Stimulated activated CD4-positive, alpha-beta T cell treated with anti-CD3 and anti-CD28 coated beads, TNF-alpha, amount 100 ng/mL, for 4 hours (primary cell): ENCODE results near the gene MAMDC2.
"Not testable (repeated sequence)": the region's sequence is repeated elsewhere in the genome, so short reads cannot be mapped to it uniquely, and the experiment has no call there.

Experiments
- DNase-seq, 3 experiments: peaks; one replicate each; pipeline ENCODE4 v3.0.0-alpha.2; 2020; ENCODE audit warnings: low read depth in 3 of 3

MAMDC2 gene

DNA sequence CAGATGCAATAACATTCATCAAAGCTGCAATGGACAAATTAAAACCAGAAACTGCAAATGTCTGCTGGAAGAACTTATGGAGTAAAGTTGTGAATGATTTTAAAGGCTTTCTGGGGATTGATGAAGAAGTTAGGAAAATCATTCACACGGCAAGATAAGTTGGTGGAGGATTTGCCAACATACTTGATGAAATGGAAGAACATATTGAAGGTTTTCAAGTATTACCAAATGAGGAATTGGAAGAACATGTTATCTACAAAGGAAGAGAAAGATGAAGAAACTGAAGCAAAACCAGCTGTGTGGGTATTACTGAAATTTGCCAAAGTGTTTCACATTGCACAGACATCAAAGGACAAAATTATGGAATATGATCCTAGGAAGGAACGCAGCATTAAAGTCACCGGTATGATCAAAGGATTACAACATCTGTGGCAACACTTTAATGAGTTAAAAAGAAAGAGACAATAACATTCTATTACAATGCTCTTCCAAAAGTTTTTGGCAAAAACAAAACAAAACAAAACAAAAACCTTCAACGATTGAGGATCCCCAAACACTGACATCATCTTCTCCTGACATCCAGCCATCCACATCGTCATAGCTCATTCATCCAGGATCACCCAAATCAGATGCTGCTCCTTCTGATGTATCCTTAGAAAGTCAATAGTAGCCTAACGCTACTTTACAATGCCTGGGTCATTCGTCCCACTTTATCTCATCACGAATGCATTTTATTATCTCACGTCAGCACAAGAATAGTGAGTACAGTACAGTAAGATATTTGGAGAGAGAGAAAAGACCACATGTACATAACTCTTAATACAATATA lies 153.8 kb downstream of the MAMDC2 start:
- no peak for DNase-seq

DNA sequence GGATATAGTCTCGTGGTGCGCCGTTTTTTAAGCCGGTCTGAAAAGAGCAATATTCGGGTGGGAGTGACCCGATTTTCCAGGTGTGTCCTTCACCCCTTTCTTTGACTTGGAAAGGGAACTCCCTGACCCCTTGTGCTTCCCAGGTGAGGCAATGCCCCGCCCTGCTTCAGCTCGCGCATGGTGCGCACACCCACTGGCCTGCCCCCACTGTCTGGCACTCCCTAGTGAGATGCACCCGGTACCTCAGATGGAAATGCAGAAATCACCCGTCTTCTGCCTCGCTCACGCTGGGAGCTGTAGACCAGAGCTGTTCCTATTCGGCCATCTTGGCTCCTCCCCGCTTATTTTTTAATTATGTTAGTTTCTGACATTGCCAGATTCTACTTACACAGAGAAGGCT lies 161.1 kb downstream of the MAMDC2 start:
- not testable (repeated sequence) for DNase-seq

DNA sequence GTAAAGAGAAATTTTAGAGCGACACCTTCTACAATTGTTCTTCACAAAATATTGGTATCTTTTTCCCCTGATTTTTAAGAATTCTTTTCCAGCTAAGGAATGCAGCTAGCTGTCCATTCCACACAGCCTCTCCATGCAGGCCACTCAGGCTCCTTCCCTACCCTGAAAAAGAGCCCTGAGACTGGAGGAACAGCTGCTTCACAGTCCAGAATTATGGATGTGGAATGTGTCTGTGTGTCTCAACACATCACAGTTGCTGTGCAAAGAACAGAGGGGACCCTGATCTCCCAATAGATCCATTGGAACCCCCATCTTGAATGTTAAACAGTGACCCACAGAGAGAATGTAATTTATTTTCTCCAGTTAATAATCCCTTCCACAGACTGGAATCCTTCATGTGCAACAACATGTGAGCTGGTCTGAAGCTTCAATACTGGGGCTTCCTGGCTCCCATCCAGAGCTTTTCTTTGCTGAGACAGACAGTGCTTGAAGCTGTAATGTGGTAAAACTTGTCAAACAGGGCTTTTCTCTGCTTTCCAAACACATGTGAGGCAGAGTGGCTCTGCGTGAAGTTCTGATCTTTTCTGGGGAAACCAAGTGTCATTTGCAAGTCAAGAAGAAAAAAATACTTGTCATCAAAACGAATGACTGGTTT lies 161.8 kb downstream of the MAMDC2 start:
- DNase-seq: no peak

DNA sequence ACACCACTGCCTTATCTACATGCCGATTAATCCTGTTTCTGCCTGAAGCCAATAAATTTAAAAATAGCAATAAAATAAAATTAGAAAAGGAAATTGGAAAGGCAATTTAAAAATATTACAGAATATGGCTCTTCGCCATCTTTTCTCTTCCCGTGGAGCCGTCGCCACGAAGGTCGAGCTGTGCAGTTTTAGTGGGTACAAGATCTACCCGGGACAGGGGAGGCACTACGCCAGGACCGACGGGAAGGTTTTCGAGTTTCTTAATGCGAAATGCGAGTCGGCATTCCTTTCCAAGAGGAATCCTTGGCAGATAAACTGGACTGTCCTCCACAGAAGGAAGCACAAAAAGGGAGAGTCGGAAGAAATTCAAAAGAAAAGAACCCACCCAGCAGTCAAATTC lies 173.4 kb downstream of the MAMDC2 start:
- DNase-seq: no peak

DNA sequence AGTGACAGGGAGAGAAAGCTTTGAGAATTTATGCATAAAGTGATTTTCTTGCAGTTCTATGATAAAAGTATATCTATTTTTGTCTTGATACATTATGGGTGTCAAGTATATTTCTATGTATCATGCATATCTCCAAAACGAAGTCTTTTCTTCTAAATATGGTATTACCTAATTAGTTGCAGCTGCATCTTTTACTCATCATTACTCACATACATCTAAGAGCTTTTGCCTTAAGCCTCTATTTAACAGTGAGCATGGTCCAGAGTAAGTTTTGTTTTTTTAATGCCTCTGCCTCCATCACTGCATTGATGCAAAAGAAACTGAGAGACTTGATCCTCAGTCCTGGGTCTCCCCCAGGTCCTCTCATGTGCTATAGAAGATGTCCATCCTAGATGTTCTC lies 175.1 kb downstream of the MAMDC2 start:
- no peak for DNase-seq

DNA sequence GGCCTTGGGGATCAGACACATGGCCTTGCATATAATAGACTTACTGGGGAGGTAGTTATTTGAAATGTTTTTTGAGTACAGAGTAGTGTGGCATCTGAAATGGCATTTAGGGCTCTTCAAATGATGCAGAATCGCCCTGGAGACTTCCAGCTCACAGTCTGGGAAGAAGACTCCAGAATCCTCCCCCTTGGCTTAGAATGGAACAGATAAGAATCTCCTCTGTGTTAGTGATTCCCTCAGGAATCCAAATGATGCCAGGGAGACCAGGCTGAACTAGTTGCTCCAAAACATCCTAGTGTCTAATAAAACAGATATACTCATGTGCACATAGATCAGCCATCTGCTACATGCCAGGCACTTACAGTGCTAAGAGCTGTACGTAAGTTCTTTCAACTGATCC lies 176.6 kb downstream of the MAMDC2 start:
- DNase-seq: no peak

DNA sequence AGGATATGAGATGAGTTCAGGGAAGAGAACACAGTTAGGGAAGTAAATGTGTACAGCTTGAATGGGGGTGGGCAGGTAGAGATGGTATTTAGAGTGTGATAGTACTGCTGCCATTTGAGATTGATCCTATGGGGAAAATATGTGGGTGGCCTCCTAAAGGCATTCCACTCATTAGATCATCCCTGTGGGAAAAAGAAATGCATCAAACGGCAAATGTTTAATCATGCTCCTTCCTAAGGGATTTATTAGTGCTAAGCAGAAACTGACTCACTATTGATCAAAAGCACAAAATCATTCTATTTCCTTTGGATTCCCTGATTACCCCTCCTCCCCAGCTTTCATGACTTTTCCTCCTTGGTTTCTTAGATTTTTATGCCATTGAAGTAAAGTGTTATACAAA lies 178.7 kb downstream of the MAMDC2 start:
- no peak for DNase-seq

DNA sequence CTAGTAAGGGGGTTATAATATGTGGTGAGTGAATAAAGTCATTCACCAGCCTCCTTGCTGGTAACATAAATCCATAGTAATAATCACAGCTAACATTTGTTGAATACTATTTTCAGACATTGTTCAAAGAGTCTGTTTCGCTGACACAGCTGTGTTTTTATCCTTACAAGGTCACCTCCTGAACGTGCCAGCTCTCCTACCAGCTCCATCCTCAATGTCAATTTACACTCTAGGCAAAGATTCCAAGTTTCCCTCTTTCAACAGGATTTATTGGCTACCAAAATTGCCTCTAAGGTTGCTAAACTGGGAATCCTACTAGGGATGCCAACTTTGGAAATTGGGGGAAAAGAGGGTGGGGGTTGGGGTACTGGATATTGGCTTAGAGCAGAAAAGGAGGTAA lies 184.5 kb downstream of the MAMDC2 start:
- no peak for DNase-seq

DNA sequence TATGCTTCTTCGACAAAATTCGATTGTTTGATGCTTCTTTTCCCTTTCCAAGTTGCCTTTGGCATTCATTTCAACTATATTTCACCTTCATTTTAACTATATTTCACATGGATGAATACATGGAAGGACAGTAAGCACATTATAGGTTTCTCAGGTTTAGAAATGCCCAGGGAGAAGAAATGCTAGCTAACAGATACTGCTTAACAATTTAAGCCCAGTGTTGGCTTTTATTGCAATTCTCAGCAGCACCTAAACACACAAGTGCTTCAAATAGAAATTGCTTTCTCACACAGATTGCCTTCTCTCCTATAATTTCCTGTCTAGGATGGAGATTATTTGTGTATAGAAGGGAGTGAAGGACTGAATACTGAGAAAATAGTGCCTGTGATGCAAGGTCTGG lies 185.0 kb downstream of the MAMDC2 start:
- no peak for DNase-seq

DNA sequence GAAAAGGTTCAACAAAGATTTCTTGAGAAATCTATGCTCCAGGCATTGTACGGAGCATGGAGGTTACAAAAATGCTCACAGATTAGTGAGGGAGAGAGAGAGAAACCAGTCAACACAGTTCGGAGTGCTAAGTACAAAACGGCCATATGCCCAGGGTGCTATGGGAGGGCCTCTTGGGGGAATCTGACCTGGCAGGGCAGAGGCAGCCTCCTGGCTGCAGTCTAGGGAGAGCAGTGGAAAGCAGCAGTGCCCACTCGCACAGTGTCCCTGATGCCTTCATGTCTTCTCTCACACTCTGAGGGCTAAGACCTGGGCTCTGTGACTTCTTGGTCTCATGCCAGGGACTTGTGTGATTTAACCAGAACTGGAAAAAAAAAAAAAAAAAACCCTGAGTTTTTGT lies 185.4 kb downstream of the MAMDC2 start:
- no peak for DNase-seq

DNA sequence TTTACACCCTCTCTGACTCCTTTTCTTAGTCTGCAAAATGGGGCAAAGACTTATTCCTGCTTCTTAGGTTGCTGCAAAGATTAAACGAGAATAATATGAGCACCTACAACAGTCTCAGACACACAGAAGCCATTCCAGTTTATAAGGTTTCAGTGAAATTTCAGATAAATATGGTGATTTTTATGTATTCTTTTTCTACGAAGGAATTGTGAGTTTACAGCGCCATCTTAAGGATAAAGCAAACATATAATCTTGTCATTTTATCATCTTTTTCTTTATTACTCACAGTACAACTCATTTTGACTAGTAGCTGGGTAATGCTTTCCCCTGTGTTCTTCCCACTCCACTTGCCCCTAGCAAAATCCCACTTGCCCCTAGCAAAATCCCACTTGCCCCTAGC lies 185.9 kb downstream of the MAMDC2 start:
- DNase-seq: no peak

DNA sequence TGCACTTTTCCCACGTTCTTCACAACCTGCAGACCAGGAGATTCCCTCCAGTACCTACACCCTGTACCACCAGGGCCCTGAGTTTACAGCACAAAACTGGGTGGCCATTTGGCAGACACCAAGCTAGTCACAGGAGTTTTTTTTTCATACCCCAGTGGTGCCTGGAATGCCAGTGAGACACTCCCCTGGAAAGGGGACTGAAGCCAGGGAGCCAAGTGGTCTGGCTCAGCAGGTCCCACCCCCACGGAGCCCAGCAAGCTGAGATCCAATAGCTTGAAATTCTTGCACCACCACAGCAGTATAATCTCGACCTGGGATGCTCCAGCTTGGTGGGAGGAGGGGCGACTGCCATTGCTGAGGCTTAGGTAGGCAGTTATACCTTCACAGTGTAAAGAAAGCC lies 188.8 kb downstream of the MAMDC2 start:
- DNase-seq: no peak

DNA sequence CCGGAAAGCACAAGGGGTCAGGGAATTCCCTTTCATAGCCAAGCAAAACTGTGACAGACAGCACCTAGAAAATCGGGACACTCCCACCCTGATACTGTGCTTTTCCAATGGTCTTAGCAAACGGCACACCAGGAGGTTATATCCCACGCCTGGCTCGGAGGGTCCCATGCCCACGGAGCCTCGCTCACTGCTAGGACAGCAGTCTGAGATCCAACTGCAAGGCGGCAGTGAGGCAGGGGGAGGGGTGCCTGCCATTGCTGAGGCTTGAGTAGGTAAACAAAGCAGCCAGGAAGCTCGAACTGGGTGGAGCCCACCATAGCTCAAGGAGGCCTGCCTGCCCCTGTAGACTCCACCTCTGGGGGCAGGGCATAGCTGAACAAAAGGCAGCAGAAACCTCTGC lies 190.6 kb downstream of the MAMDC2 start:
- DNase-seq: not testable (repeated sequence)

DNA sequence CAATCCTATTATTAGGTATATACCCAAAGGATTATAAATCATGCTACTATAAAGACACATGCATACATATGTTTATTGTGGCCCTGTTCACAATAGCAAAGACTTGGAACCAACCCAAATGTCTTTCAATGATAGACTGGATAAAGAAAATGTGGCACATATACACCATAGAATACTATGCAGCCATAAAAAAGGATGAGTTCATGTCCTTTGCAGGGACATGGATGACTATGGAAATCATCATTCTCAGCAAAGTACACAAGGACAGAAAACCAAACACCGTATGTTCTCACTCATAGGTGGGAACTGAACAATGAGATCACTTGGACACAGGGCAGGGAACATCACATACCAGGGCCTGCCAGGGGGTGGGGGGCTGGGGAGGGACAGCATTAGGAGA lies 202.3 kb downstream of the MAMDC2 start:
- not testable (repeated sequence) for DNase-seq

DNA sequence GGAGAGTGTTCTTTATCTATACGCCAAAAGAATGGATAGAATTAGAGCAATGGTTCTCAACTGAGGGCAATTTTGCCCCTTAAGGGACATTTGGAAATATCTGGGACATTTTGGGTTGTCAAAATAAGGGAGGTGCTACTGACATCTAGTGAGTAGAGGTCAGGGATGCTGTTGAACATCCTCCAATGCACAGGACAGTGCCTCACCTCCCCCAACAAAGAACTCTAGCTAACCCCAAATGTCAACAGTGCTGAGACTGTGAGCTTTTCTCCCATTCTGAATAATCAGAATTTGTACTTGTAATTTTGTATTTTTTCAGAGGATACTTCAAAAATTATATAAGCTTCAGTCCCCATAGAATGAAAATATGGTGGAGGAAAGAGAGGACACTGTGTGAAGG lies 206.6 kb downstream of the MAMDC2 start:
- no peak for DNase-seq

DNA sequence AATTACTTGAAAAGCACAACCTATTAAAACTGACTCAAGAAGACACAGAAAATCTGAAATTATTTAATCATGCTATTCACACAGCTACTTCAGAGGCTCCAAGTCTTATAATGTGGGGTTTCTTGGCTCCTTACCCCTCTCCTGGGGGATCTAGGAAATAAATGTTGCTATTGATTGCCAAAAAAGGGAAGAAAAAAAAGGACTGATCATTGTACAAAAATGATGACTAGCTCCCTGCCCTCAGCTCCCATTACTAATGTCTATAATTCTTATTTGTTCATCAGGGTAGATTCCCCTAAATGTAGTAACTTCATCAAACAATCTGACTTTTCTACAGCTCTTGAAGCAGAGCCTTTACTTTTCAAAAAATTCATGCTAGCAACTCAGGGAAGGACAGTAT lies 211.8 kb downstream of the MAMDC2 start:
- no peak for DNase-seq

DNA sequence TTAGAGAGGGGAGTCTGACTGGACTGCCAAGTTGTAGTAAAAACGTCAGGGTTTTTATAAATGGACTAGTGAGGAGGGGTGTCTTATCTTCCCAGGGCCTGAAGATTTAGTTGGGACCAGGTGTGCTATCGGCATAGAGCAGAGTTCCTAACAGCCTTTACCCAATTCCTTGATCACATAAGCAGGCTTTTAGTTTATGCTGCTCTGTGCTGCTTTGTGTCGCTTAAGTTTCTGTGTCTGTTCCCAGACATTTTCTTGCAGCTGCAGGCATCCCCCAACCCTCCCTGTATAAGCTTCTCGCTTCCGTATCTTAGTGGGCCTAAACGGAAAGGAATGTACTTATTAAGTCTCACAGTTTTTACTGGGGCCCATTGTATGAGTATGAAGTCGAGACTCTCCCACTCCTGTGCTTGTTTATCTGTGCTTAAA lies 212.5 kb downstream of the MAMDC2 start:
- no peak for DNase-seq

DNA sequence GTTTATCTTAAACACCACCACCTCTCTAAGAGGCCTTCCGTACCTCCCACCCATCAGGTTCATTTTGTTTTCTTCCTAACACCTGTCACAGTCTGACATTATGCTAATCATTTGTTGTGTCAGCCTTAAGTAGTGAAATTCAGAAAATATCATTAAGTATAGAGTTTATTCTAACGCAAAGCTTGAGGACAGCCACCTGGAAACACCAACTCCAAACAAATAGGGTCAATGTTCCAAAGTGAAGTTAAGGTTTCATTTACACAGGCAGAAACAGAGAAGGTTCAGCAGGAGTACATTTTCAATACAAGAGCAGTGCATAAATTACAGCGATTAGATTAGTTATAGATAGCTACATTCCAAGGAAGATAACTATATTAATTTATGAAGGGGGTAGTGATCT lies 213.9 kb downstream of the MAMDC2 start:
- DNase-seq: no peak

DNA sequence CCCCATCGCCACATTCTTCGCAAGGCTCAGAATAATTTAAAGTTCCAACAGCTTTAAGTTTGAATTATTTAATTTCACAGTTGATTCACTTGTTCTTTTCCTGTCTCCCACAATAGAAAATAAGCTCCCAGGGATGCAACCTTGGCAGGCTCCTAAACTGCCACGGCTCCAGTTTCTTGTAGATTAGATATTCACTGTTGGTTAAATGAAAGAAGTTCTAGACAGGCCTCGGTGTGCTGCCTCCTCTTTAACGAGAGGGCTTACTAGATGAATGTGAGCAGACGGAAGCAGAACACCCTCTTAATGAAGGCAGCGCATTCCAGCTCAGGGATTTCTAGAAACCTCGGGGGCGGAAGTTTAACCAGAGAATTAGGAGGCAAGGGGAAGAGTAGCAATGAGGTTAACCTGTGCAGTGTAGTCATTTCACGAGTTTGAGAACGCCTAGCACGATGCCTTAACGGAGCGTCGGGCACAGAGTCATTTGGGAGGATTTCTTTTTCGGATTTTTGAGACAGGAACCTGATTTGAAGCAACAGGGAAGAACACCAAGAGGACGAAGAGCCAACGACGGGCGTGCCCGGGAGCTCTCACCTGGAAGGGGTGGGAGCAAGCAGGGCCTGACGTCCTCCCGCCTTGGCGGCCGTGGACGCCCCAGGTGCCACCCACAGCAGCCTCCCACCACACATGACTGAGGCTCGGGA lies 214.5 kb downstream of the MAMDC2 start:
- DNase-seq: peak in 1 of 3 experiments; percentile 38

DNA sequence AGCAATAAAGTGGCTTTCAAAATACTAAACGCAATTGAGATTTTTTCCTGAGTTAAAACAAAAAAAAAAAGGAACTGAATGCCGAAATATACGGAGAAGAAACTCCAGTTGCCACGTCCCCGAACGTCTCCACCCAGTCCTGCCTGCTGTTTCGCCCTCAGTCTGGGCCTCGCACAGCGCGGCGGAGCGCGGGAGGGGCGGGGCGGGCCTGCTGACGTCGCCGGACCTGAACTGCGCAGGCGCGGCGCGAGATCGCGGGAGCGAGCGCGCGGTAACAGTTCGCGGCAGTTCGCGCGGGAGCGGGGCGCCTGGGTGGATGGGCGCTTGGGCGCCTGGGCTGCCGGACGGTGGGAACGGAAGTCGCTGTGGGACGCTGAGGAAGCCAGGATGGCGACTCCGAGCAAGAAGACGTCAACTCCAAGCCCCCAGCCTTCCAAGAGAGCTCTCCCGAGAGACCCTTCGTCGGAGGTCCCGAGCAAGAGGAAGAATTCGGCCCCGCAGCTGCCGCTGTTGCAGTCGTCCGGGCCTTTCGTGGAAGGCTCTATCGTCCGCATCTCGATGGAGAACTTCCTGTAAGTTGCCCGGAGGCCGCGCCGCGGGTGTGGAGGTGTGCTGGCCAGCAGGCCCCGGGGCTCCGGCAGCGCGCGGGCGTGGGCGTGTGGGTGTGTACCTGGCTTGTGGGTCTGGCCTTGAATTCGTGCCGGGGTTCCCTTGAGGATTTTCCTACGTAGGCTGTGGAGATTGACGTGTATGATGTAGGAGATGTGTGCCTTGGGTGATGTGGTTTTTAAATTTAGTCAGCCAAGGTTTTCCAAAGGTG lies 215.3 kb downstream of the MAMDC2 start, which contains the start of gene SMC5:
SMC5 (plus strand) TSS at position 287 of the 820 bp plus-strand sequence; CDS start at position 388, 101 bp downstream.
- DNase-seq: peak; percentile 74 to 82 (median 75)

DNA sequence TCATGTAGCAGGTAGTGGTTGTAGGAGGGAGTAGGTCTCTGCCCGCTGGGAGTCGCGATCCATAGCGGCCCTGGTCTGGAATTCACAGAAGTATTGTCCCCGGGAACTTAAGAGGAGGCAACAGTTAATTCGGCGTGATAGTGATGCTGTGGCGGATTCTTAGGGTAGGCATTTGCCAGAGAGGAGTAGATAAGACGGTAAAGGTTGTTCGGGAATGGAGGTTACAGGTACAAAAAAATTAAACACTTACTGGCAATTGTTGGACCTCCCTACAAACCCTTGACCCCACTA lies 215.8 kb downstream of the MAMDC2 start:
- no peak for DNase-seq

DNA sequence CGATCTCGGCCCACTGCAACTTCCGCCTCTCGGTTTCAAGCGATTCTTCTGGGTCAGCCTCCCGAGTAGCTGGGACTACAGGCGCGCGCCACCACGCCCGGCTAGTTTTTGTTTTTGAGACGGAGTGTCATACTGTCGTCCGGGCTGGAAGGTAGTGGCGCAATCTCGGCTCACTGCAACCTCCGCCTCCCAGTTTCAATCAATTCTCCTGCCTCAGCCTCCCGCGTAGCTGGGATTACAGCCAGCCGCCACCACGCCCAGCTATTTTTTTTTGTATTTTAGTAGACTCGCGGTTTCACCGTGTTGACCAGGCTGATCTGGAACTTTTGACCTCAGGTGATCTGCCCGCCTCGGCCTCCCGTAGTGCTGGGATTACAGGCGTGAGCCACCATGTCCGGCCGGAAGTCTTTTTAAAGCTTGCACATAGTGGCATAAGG lies 216.4 kb downstream of the MAMDC2 start:
- DNase-seq: no peak
